Effector CD4-positive, alpha-beta T cell (primary cell): ENCODE data around the gene SEPTIN2.
A peak's percentile ranks its signal among the peaks of the same experiment; 100 is the strongest.
"Not testable (repeated sequence)": the region's sequence is repeated elsewhere in the genome, so short reads cannot be mapped to it uniquely, and the experiment has no call there.

Source experiments
- DNase-seq: peaks from one replicate; pipeline ENCODE4 v3.0.0-alpha.2; 2020

SEPTIN2 gene

DNA sequence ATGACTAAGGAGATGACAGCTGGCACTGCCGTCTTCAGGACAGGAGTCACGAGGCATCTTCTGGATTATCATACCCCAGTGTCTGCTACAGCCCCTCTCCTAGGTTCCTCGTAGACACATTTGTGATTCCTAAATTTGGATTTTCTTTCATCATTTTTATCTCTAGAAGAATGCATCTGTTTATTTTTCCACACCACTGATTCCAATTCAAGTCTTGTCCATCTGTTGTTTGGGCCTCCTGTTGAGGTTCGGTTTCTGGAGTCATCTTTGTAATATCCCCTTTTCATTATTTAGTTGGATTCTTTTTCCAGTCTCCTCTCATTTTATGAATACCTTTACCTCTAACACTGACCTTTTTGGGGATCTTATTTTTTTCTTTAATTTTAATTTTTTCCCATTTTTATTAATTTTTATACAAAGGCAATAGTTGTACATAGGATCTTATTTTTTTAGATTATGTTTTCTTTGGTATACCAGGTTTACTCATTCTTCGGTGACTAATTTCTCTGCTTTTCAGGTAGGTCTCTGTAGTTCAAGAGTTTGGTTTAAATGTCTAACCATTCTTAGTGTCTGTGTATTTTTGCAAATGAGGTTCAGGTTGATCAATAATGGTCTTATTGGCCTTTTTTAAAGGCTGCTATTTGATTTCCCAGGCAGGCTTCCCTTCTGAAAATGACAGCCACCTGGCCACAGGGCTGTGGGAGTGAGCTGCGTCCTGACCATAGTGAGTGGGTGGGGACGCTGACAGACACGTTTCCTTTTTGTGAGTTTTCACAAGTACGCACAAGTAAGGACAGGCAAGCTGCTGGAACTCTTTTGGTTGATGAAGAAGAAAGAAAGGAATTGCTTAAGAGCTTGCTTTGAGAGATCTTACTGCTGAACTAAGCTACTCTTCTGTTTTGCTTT is 74.8 kb downstream of the SEPTIN2 start:
- no peak for DNase-seq

DNA sequence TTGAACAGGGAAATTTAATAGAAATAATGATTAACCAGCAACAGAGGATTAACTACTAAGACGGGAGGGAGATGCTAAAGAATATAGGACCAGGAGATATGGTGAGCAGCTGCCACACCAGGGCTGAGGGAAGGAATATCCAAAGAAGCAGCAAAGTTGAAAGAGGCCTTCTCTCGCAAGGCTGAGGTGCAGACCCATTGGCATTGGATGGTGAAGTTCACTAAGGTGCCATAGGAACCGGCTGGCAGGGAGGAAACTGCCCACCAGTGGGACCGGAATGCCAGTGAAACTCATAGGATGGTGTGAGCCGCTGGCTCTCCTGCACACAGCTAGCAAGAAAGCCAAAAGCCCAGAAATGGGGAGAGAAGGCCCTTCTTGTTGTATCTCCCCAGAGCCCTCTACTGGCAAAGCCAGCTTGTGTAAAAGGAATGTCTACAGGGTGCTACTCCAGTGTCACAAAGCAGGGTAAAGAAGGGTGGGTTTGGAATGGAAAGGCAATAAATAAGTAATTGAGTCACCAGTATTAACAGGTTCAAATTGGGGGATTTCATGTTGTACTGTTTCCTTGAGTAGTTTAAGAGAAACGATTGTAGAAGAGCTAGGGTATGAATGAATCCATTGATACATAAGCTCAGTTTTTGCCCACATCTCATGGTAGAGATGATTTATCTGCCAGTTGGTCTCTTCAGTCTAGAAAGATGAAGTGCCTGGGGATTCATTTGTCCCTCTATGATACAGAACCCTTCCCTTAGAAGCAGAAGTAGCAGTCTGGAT is 76.4 kb downstream of the SEPTIN2 start:
- DNase-seq = peak; percentile 5

DNA sequence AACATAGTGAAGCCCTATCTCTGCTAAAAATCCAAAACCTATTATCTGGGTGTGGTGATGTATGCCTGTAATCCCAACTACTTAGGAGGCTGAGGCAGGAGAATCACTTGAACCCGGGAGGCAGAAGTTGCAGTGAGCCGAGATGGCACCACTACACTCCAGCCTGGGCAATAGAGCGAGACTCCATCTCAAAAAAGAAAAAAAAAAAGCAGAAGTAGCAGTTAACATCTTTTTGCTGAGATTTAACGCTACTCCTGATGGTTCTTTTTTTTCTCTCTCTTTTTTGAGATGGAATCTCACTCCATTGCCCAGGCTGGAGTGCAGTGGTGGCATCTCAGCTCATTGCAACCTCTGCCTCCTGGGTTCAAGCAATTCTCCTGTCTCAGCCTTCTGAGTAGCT is 77.0 kb downstream of the SEPTIN2 start:
- not testable (repeated sequence) for DNase-seq

DNA sequence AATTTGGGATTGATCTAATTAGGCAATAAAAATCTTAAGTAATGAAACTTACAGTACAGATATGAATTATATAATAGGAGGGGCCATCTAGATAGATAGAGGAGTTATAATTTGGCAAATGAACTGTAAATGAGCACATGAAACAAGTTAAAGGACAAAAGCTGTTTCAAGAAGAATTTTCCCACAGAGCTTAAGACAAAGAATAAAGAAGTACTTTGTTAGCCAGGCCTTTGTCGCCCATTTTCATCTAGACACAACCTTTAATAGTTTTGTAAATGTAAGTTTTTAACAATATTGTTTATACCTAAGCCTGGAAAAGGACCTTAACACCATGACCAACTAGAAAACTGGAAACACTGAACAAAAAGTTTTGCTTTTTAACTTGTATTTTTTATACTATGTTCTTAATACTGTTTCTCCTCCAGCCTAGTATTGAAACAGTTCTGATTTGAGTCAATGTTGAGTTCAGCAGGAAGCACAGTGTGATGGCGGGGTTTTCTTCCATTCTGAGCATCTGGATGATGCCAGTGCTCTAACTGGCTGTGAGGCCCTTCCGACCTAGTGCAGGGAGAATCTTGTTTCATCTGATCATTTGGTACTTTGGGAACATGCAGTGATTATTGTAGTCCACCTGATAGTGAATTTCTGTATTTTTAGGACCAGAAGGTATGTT is 77.9 kb downstream of the SEPTIN2 start:
- no peak for DNase-seq

DNA sequence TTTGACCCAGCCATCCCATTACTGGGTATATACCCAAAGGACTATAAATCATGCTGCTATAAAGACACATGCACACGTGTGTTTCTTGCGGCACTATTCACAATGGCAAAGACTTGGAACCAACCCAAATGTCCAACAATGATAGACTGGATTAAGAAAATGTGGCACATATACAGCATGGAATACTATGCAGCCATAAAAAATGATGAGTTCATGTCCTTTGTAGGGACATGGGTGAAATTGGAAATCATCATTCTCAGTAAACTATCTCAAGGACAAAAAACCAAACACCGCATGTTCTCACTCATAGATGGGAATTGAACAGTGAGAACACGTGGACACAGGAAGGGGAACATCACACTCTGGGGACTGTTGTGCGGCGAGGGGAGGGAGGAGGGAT is 81.1 kb downstream of the SEPTIN2 start:
- DNase-seq = not testable (repeated sequence)

DNA sequence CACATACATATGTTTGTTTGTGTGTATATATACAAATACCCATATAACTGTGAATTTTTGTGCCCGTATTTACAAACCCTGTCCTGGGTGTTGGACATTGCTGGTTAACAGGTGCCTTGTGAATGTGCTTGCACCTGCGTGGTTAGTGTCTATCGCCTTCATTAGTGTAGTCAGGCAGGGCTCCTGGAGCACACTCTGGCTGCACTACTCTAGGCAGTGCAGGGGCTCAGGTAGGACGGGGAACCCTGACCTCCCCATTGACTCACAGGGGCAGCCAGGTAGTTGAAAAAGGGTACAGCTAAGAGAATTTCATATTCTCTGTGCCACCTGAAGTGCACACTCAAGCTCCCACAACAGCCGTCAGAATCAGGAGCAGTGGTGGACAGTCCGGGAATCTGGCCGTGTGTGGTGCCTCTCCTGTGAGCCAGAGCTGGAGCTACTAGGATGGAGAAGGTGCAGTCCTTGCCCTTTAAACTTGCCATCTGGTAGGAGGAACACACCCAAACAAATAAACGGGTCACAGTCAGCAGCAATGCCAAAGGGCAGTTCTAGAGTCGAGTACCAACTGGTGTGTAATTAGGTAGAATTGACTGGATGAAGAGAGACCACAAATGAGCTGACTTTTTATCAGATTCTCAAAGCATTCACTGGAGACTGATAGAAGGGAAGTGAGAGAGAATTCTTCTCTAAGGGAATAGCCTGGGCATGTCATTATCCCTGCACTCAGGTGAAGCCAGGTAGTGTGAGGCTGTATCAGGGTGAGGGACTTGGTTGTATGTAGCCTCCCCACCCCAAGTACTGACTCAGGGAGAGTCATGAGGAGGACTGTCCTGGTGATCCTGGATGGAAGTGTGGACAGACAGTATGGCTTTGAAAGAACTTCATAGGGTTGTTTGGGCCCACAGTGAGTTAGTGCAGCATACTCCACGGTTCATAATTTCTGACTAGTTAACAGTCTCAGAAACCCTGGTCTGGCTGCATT is 84.5 kb downstream of the SEPTIN2 start:
- DNase-seq = no peak
